ENCODE data around the gene QSOX1.

QSOX1 gene

GRCh38 chr1:180154325-180155181 is at the start of gene QSOX1:
TSS of gene QSOX1 (plus strand) at chr1:180154869. CDS start at chr1:180154908, 39 bp downstream.
- no peak for TF ChIP-seq CTCF (IDR thresholded peaks at IDR 0.05; ENCODE audit: borderline replicate concordance, control extremely low read depth, extremely low read depth, insufficient read depth, missing control alignments)
- in situ Hi-C loops (cut with MboI; ENCODE audit: low sequenced_read_pairs, unreplicated experiment): no loop called here
- peak; percentile 100 for DNase-seq (ENCODE audit: low spot score)

- DNase-seq (ENCODE audit: low spot score): no peak
- in situ Hi-C loops (cut with MboI; ENCODE audit: low sequenced_read_pairs, unreplicated experiment): no loop called here
- no peak for TF ChIP-seq CTCF (IDR thresholded peaks at IDR 0.05; ENCODE audit: borderline replicate concordance, control extremely low read depth, extremely low read depth, insufficient read depth, missing control alignments)
Observed at GRCh38 chr1:180112091-180112490, 42.6 kb upstream of the QSOX1 start.

- TF ChIP-seq CTCF (IDR thresholded peaks at IDR 0.05; ENCODE audit: borderline replicate concordance, control extremely low read depth, extremely low read depth, insufficient read depth, missing control alignments): no peak
- in situ Hi-C loops (cut with MboI; ENCODE audit: low sequenced_read_pairs, unreplicated experiment): no loop called here
- no peak for DNase-seq (ENCODE audit: low spot score)
Observed at GRCh38 chr1:180112984-180113647, 41.6 kb upstream of the QSOX1 start.

- TF ChIP-seq CTCF (IDR thresholded peaks at IDR 0.05; ENCODE audit: borderline replicate concordance, control extremely low read depth, extremely low read depth, insufficient read depth, missing control alignments): no peak
- DNase-seq (ENCODE audit: low spot score): no peak
- in situ Hi-C loops (cut with MboI; ENCODE audit: low sequenced_read_pairs, unreplicated experiment): no loop called here
Observed at GRCh38 chr1:180114396-180114945, 40.2 kb upstream of the QSOX1 start.

GRCh38 chr1:180116964-180117763 is 37.5 kb upstream of the QSOX1 start:
- in situ Hi-C loops (cut with MboI; ENCODE audit: low sequenced_read_pairs, unreplicated experiment): no loop called here
- TF ChIP-seq CTCF (IDR thresholded peaks at IDR 0.05; ENCODE audit: borderline replicate concordance, control extremely low read depth, extremely low read depth, insufficient read depth, missing control alignments): no peak
- no peak for DNase-seq (ENCODE audit: low spot score)

- in situ Hi-C loops (cut with MboI; ENCODE audit: low sequenced_read_pairs, unreplicated experiment): no loop called here
- no peak for DNase-seq (ENCODE audit: low spot score)
- no peak for TF ChIP-seq CTCF (IDR thresholded peaks at IDR 0.05; ENCODE audit: borderline replicate concordance, control extremely low read depth, extremely low read depth, insufficient read depth, missing control alignments)
Observed at GRCh38 chr1:180117764-180118116, 36.9 kb upstream of the QSOX1 start.
